RWPE2 (cell line): Measurements from ENCODE around the gene PCDHB8.
"Not testable (repeated sequence)": the region's sequence is repeated elsewhere in the genome, so short reads cannot be mapped to it uniquely, and the experiment has no call there.

Experiments
- ATAC-seq: fragments of 200-7000 bp; cut with Tn5 transposase; 3 replicates; pipeline ENCODE4 v1.9.1; 2021; ENCODE audit warnings: low read depth
- DNase-seq: peaks from one replicate; pipeline ENCODE4 v3.0.0-alpha.2; 2020; ENCODE audit warnings: low spot score
- H3K27ac ChIP-seq: fragments of 450-650 bp; 2 replicates; pipeline ENCODE4 v1.5.1; 2017; ENCODE audit warnings: mild to moderate bottlenecking; ENCODE audit not compliant: poor library complexity, severe bottlenecking
- H3K27me3 ChIP-seq: fragments of 250-450 bp; sonication (Bioruptor Pico); 2 replicates; pipeline ENCODE4 v1.5.1; 2021; ENCODE audit warnings: mild to moderate bottlenecking, moderate library complexity; ENCODE audit not compliant: insufficient read depth, poor library complexity, severe bottlenecking
- H3K36me3 ChIP-seq: fragments of 250-450 bp; sonication (Bioruptor Pico); 2 replicates; pipeline ENCODE4 v1.5.1; 2020; ENCODE audit warnings: low read depth, mild to moderate bottlenecking, moderate library complexity
- H3K4me1 ChIP-seq: fragments of 250-450 bp; sonication (Bioruptor Pico); 2 replicates; pipeline ENCODE4 v1.5.1; 2021; ENCODE audit warnings: mild to moderate bottlenecking, moderate library complexity; ENCODE audit not compliant: insufficient read depth, poor library complexity, severe bottlenecking
- H3K4me3 ChIP-seq: fragments of 250-450 bp; sonication (Bioruptor Pico); 2 replicates; pipeline ENCODE4 v1.5.1; 2021; ENCODE audit warnings: mild to moderate bottlenecking, moderate library complexity; ENCODE audit not compliant: severe bottlenecking
- H3K9me3 ChIP-seq: fragments of 250-450 bp; sonication (Bioruptor Pico); 2 replicates; pipeline ENCODE4 v1.5.1; 2021; ENCODE audit warnings: mild to moderate bottlenecking, moderate library complexity; ENCODE audit not compliant: severe bottlenecking
- CTCF ChIP-seq: fragments of 450-650 bp; IDR thresholded peaks from one replicate; pipeline ENCODE4 v1.5.1; 2017; ENCODE audit warnings: mild to moderate bottlenecking, moderate library complexity; ENCODE audit not compliant: poor library complexity, severe bottlenecking

PCDHB8 gene

GRCh38 chr5:141182248-141182647, 4.7 kb downstream of the PCDHB8 start, which contains the start of gene PCDHB16:
Gene PCDHB16, plus strand, starts transcription at chr5:141182387. Its CDS starts 173 bp downstream, at chr5:141182560.
- TF ChIP-seq CTCF, result peak; percentile 21
- Histone ChIP-seq H3K9me3 (peaks cover 2% of the 10 kb centered on the region), H3K36me3 (no peaks in the 10 kb centered on the region), H3K27ac (no peak within 1 kb of the TSS), H3K4me1 (no peaks in the 10 kb centered on the region), H3K4me3 (no peak within 1 kb of the TSS), H3K27me3 (peaks cover 78% of the 10 kb centered on the region)
- ATAC-seq (no peak), DNase-seq (no peak)

DNA sequence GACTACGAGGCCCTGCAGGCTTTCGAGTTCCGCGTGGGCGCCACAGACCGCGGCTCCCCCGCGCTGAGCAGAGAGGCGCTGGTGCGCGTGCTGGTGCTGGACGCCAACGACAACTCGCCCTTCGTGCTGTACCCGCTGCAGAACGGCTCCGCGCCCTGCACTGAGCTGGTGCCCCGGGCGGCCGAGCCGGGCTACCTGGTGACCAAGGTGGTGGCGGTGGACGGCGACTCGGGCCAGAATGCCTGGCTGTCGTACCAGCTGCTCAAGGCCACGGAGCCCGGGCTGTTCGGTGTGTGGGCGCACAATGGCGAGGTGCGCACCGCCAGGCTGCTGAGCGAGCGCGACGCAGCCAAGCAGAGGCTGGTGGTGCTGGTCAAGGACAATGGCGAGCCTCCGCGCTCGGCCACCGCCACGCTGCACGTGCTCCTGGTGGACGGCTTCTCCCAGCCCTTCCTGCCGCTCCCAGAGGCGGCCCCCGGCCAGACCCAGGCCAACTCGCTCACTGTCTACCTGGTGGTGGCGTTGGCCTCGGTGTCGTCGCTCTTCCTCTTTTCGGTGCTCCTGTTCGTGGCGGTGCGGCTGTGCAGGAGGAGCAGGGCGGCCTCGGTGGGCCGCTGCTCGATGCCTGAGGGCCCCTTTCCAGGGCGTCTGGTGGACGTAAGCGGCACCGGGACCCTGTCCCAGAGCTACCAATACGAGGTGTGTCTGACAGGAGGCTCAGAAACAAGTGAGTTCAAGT, 6.7 kb downstream of the PCDHB8 start:
- peaks cover 78% of the 10 kb centered on the region for H3K27me3 ChIP-seq
- ATAC-seq, DNase-seq, H3K4me1 ChIP-seq, H3K27ac ChIP-seq, H3K36me3 ChIP-seq, H3K9me3 ChIP-seq, H3K4me3 ChIP-seq: not testable (repeated sequence)

DNA sequence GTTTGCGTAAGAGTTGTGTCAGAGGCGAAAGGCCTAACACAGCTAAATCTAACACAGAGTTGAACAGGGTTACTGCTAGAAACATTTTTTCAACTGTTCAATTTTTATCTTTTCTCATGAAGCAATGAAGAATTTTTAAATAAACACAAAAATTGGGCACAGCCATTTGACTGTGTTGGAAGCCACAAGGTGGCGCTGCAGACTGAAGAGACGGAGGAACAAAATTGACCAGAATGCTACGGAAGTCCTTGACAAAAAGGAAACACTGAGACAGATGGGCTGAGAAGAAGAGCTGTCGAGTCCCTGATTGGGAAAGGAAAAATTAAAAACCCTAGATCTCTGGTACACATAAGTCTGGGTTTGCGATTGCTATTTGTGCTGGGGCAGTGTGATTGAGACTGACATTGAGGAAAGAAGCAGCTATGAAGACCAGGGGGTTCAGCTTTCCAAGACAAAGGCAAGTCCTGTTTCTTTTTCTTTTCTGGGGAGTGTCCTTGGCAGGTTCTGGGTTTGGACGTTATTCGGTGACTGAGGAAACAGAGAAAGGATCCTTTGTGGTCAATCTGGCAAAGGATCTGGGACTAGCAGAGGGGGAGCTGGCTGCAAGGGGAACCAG, 9.4 kb downstream of the PCDHB8 start, which contains the start of gene PCDHB9:
PCDHB9 (plus strand) TSS at position 265 of the 616 bp plus-strand sequence; CDS start at position 423, 158 bp downstream.
- Histone ChIP-seq H3K36me3 (no peaks in the 10 kb centered on the region), H3K27me3 (peaks cover 84% of the 10 kb centered on the region), H3K9me3 (peaks cover 2% of the 10 kb centered on the region), H3K4me1 (no peaks in the 10 kb centered on the region), H3K27ac (no peak within 1 kb of the TSS), H3K4me3 (no peak within 1 kb of the TSS)
- TF ChIP-seq CTCF, result peak; percentile 63
- ATAC-seq, result no peak
- DNase-seq, result no peak

DNA sequence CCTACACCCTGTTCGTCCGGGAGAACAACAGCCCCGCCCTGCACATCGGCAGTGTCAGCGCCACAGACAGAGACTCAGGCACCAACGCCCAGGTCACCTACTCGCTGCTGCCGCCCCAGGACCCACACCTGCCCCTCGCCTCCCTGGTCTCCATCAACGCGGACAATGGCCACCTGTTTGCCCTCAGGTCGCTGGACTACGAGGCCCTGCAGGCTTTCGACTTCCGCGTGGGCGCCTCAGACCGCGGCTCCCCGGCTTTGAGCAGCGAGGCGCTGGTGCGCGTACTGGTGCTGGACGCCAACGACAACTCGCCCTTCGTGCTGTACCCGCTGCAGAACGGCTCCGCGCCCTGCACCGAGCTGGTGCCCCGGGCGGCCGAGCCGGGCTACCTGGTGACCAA, 11.1 kb downstream of the PCDHB8 start:
- not testable (repeated sequence) for H3K9me3 ChIP-seq, H3K4me1 ChIP-seq, H3K36me3 ChIP-seq, DNase-seq, H3K27ac ChIP-seq, H3K4me3 ChIP-seq, ATAC-seq
- H3K27me3 ChIP-seq, result peaks cover 79% of the 10 kb centered on the region

DNA sequence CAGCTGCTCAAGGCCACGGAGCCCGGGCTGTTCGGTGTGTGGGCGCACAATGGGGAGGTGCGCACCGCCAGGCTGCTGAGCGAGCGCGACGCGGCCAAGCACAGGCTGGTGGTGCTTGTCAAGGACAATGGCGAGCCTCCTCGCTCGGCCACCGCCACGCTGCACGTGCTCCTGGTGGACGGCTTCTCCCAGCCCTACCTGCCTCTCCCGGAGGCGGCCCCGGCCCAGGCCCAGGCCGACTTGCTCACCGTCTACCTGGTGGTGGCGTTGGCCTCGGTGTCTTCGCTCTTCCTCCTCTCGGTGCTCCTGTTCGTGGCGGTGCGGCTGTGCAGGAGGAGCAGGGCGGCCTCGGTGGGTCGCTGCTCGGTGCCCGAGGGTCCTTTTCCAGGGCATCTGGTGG, 11.5 kb downstream of the PCDHB8 start:
- not testable (repeated sequence) for H3K4me1 ChIP-seq, DNase-seq, H3K4me3 ChIP-seq, H3K36me3 ChIP-seq, H3K9me3 ChIP-seq, ATAC-seq, H3K27ac ChIP-seq
- H3K27me3 ChIP-seq, result peaks cover 79% of the 10 kb centered on the region

DNA sequence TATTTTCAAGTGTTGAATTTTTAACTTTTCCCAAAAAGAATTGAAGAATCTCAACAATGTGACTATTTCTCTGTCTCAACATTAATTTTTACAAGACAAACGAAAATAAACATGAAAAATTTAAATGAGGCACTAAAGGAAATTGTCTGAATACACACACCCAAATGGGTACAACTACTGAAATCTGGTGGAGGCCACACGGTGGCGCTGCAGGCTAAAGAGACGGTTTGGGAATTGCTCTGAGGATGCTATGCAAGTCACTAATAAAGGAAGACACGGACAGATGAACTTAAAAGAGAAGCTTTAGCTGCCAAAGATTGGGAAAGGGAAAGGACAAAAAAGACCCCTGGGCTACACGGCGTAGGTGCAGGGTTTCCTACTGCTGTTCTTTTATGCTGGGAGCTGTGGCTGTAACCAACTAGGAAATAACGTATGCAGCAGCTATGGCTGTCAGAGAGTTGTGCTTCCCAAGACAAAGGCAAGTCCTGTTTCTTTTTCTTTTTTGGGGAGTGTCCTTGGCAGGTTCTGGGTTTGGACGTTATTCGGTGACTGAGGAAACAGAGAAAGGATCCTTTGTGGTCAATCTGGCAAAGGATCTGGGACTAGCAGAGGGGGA, 14.6 kb downstream of the PCDHB8 start, which contains the start of gene PCDHB10:
PCDHB10 (plus strand) TSS at position 244 of the 616 bp plus-strand sequence; CDS start at position 444, 200 bp downstream.
- peak; percentile 44 for TF ChIP-seq CTCF
- DNase-seq (no peak), ATAC-seq (no peak)
- Histone ChIP-seq H3K27me3 (peaks cover 51% of the 10 kb centered on the region), H3K9me3 (peaks cover 13% of the 10 kb centered on the region), H3K27ac (no peak within 1 kb of the TSS), H3K36me3 (no peaks in the 10 kb centered on the region), H3K4me1 (no peaks in the 10 kb centered on the region), H3K4me3 (no peak within 1 kb of the TSS)

DNA sequence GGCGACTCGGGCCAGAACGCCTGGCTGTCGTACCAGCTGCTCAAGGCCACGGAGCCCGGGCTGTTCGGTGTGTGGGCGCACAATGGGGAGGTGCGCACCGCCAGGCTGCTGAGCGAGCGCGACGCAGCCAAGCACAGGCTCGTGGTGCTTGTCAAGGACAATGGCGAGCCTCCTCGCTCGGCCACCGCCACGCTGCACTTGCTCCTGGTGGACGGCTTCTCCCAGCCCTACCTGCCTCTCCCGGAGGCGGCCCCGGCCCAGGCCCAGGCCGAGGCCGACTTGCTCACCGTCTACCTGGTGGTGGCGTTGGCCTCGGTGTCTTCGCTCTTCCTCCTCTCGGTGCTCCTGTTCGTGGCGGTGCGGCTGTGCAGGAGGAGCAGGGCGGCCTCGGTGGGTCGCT, 16.7 kb downstream of the PCDHB8 start:
- DNase-seq, ATAC-seq, H3K27ac ChIP-seq, H3K4me3 ChIP-seq, H3K36me3 ChIP-seq, H3K4me1 ChIP-seq: not testable (repeated sequence)
- Histone ChIP-seq H3K27me3 (peaks cover 38% of the 10 kb centered on the region), H3K9me3 (peaks cover 14% of the 10 kb centered on the region)
